ENCODE measurements around the gene ALDH4A1. TPM values are rescaled to one million over a fixed set of nuclear protein-coding genes. Genes with fewer than 3 reads are reported as not detected.
A peak's percentile ranks its signal among the peaks of the same experiment; 100 is the strongest.

The ALDH4A1 gene
- total and polyA plus RNA-seq, 7 donors = 19.5 to 81.1 (median 31.9) TPM

- H3K4me3 ChIP-seq = peak overlapping the region; percentile 56
- H3K4me1 ChIP-seq = peaks cover 52% of the 10 kb centered on the region
- peak; percentile 47 to 66 for DNase-seq
- no peaks in the 10 kb centered on the region for H3K36me3 ChIP-seq (ENCODE audit: insufficient read depth in 1 of 2, low read depth in 1 of 2)
- intact Hi-C loops (cut with DNase I) = loop anchor here (1.0 to 10.0 kb wide), 3 partner anchors 26 to 125 kb away; no protein-coding TSS in a partner anchor
- peak; percentile 41 to 74 (median 62) for ATAC-seq
- no peaks in the 10 kb centered on the region for H3K9me3 ChIP-seq
- no peak for TF ChIP-seq CTCF (IDR thresholded peaks at IDR 0.05)
- H3K27me3 ChIP-seq (ENCODE audit: insufficient read depth in 3 of 3, low read length in 2 of 3) = no peaks in the 10 kb centered on the region
- peak overlapping the region; percentile 74 for H3K27ac ChIP-seq
- 3 to 6% (median 5%) methylated on average over 20 to 22 of the region's 22 CpGs for WGBS, 3 donors
These were observed 47.5 kb upstream of the ALDH4A1 start for GRCh38 chr1:18949686-18950400.

- no peaks in the 10 kb centered on the region for H3K36me3 ChIP-seq (ENCODE audit: insufficient read depth in 1 of 2, low read depth in 1 of 2)
- no peaks in the 10 kb centered on the region for H3K9me3 ChIP-seq
- H3K27me3 ChIP-seq (ENCODE audit: insufficient read depth in 3 of 3, low read length in 2 of 3) = no peaks in the 10 kb centered on the region
- intact Hi-C loops (cut with DNase I) = loop anchor here in 1 of 2 donors (5.0 kb wide), 1 partner anchor 37 kb away; no protein-coding TSS in a partner anchor
- peak; percentile 45 to 68 (median 59) for ATAC-seq
- H3K4me1 ChIP-seq = peaks cover 54% of the 10 kb centered on the region
- H3K4me3 ChIP-seq = peak overlapping the region; percentile 56
- no peak for TF ChIP-seq CTCF (IDR thresholded peaks at IDR 0.05)
- DNase-seq = peak; percentile 70 to 77
- H3K27ac ChIP-seq = peak overlapping the region; percentile 74
- WGBS, 3 donors = 22 to 25% (median 24%) methylated on average over 23 of the region's 23 CpGs
These were observed 46.7 kb upstream of the ALDH4A1 start for GRCh38 chr1:18948913-18949685.

DNA sequence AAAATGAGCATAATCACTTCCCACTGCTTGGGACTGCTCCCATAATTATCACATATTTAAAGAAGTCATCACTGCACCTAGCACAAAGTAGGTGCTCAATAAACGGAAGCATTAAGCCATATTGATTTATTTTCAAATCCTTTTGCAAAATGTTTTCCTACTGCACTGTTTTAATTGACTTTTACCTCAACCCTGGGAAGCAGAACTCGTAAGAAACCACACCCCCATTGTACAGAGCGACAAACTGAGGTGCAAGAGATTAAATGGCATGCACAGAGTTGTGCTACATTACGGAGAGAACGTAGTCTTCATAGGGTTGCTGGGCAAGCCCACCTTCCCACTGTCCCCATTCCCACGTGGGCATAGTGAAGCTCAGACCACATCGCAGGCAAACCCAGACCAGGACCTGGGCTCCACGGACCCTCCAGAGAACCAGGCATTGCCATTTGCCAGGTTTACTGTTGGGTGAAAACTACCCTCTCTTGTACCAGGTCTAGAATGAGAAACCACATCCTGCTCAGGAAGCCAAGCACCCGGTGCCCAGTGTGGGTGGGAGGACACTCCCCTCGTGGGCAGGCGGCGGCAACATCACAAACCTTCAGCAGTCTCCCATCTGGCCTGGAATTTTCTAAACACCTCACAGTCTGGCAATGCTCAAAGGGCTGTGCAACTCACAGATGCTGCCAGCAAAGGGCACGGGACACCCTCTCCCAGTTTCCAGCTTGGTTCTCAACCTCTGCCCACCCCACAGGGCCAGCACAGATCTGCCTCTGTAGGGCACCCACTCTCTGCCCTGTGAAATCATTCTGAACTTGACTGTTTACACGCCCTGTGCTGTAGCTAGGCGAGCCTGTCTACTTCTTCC is 45.9 kb upstream of the ALDH4A1 start:
- no peak overlapping the region for H3K4me3 ChIP-seq
- H3K27ac ChIP-seq = peak overlapping the region; percentile 74
- H3K36me3 ChIP-seq (ENCODE audit: insufficient read depth in 1 of 2, low read depth in 1 of 2) = no peaks in the 10 kb centered on the region
- DNase-seq = no peak
- intact Hi-C loops (cut with DNase I) = loop anchor here in 1 of 2 donors (5.0 kb wide), 1 partner anchor 36 kb away; no protein-coding TSS in a partner anchor
- no peaks in the 10 kb centered on the region for H3K27me3 ChIP-seq (ENCODE audit: insufficient read depth in 3 of 3, low read length in 2 of 3)
- TF ChIP-seq CTCF (IDR thresholded peaks at IDR 0.05) = no peak
- H3K9me3 ChIP-seq = no peaks in the 10 kb centered on the region
- H3K4me1 ChIP-seq = peaks cover 54% of the 10 kb centered on the region
- ATAC-seq = peak; percentile 2 to 28 (median 12)
- WGBS, 3 donors = 61 to 83% (median 63%) methylated on average over 15 of the region's 15 CpGs

DNA sequence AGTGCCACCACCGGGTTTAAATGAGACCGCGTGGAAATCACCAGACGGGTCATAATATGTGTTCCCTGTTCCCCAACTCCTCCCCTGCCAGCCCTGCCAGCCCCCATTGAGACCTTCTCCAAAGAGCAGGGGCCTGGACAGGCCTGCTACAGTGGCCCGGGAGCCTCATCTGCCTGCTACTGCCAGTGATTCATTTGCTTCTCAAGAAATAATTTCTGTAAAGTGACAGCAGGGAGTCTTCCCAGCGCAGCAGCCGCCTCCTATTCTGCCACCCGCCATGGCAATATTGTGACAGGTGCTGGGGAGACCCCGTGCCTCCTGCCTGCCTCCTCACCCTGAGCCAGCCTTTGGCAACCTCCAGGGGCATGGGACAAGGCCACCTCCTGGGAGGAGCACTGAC is 45.2 kb upstream of the ALDH4A1 start:
- DNase-seq (no peak), ATAC-seq (no peak)
- TF ChIP-seq CTCF (IDR thresholded peaks at IDR 0.05) = no peak
- WGBS, 3 donors = 62 to 74% (median 67%) methylated on average over 9 of the region's 9 CpGs
- Histone ChIP-seq H3K36me3 (ENCODE audit: insufficient read depth in 1 of 2, low read depth in 1 of 2) (no peaks in the 10 kb centered on the region), H3K27ac (no peak overlapping the region), H3K9me3 (no peaks in the 10 kb centered on the region), H3K4me3 (no peak overlapping the region), H3K4me1 (peaks cover 54% of the 10 kb centered on the region), H3K27me3 (ENCODE audit: insufficient read depth in 3 of 3, low read length in 2 of 3) (no peaks in the 10 kb centered on the region)
- intact Hi-C loops (cut with DNase I) = loop anchor here in 1 of 2 donors (5.0 kb wide), 1 partner anchor 35 kb away; no protein-coding TSS in a partner anchor
